HFFc6 (cell line): Measurements from ENCODE around the gene SPEF1. TPM values are rescaled to one million over a fixed set of nuclear protein-coding genes. Genes with fewer than 3 reads are reported as not detected.
A peak's percentile ranks its signal among the peaks of the same experiment; 100 is the strongest.
"Not testable (repeated sequence)": the region's sequence is repeated elsewhere in the genome, so short reads cannot be mapped to it uniquely, and the experiment has no call there.

ENCODE experiments used
- DNase-seq: peaks from one replicate; pipeline ENCODE4 v3.0.0-alpha.2; 2018
- H3K27ac Mint-ChIP-seq: 2 replicates; pipeline ENCODE4 v1.8.0; 2020; ENCODE audit warnings: mild to moderate bottlenecking, mixed read lengths
- H3K27me3 Mint-ChIP-seq: 2 replicates; pipeline ENCODE4 v1.8.0; 2021; ENCODE audit warnings: mild to moderate bottlenecking, moderate library complexity, mixed read lengths; ENCODE audit not compliant: insufficient read depth
- H3K36me3 Mint-ChIP-seq: 2 replicates; pipeline ENCODE4 v1.8.0; 2021; ENCODE audit warnings: low read depth, mixed read lengths
- H3K4me1 Mint-ChIP-seq: 2 replicates; pipeline ENCODE4 v1.8.0; 2020; ENCODE audit warnings: low read depth, mixed read lengths
- H3K4me3 Mint-ChIP-seq: 2 replicates; pipeline ENCODE4 v1.8.0; 2020; ENCODE audit warnings: mild to moderate bottlenecking, moderate library complexity, mixed read lengths
- H3K9me3 Mint-ChIP-seq: 2 replicates; pipeline ENCODE4 v1.8.0; 2020; ENCODE audit warnings: mild to moderate bottlenecking, mixed read lengths
- total RNA-seq, 6 experiments: library from RNA; stranded (reverse); fragmentation: NEBNext Ultra II Directional; extraction: Animal tissue kit (Norgen Biotek cat#: 25700); gene quantifications; 2 replicates in 1 of 6; 3 replicates in 5 of 6; pipeline ENCODE4 v1.2.3, GENCODE V29; 2021
- TF ChIP-seq, protein P1 (sequence below): fragments of 200-600 bp; sonication (generic); IDR thresholded peaks from 2 replicates; pipeline ENCODE4 v1.5.0; 2021; ENCODE audit warnings: antibody characterized with exemption, mild to moderate bottlenecking

SPEF1 gene
- total RNA-seq, 6 experiments from 2014 or later = 0.19 to 0.48 (median 0.36) TPM; not detected in 1

GRCh38 chr20:3794701-3795420, 13.6 kb upstream of the SPEF1 start:
- peak overlapping the region; percentile 97 for H3K27ac Mint-ChIP-seq
- H3K27me3 Mint-ChIP-seq = peaks cover 4% of the 10 kb centered on the region
- H3K9me3 Mint-ChIP-seq = no peaks in the 10 kb centered on the region
- peak overlapping the region; percentile 93 for H3K4me3 Mint-ChIP-seq
- H3K4me1 Mint-ChIP-seq = peaks cover 37% of the 10 kb centered on the region
- DNase-seq = no peak
- H3K36me3 Mint-ChIP-seq = peaks cover 21% of the 10 kb centered on the region
- TF ChIP-seq, protein P1, sequence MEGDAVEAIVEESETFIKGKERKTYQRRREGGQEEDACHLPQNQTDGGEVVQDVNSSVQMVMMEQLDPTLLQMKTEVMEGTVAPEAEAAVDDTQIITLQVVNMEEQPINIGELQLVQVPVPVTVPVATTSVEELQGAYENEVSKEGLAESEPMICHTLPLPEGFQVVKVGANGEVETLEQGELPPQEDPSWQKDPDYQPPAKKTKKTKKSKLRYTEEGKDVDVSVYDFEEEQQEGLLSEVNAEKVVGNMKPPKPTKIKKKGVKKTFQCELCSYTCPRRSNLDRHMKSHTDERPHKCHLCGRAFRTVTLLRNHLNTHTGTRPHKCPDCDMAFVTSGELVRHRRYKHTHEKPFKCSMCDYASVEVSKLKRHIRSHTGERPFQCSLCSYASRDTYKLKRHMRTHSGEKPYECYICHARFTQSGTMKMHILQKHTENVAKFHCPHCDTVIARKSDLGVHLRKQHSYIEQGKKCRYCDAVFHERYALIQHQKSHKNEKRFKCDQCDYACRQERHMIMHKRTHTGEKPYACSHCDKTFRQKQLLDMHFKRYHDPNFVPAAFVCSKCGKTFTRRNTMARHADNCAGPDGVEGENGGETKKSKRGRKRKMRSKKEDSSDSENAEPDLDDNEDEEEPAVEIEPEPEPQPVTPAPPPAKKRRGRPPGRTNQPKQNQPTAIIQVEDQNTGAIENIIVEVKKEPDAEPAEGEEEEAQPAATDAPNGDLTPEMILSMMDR = no peak

DNA sequence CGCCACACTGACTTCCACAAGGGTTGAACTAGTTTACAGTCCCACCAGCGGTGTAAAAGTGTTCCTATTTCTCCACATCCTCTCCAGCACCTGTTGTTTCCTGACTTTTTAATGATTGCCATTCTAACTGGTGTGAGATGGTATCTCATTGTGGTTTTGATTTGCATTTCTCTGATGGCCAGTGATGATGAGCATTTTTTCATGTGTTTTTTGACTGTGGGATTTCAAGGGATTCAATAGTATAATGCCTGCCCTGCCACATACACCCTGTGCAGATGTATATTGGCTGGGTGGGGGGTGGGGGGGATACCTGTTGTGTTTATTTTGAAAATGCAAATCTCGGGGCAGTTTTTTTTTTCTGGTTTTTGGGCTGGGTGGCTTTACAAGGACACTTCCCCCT, 12.9 kb upstream of the SPEF1 start:
- H3K9me3 Mint-ChIP-seq, H3K4me3 Mint-ChIP-seq, H3K27ac Mint-ChIP-seq, DNase-seq, H3K27me3 Mint-ChIP-seq: not testable (repeated sequence)
- peaks cover 33% of the 10 kb centered on the region for H3K4me1 Mint-ChIP-seq
- H3K36me3 Mint-ChIP-seq = peaks cover 18% of the 10 kb centered on the region

DNA sequence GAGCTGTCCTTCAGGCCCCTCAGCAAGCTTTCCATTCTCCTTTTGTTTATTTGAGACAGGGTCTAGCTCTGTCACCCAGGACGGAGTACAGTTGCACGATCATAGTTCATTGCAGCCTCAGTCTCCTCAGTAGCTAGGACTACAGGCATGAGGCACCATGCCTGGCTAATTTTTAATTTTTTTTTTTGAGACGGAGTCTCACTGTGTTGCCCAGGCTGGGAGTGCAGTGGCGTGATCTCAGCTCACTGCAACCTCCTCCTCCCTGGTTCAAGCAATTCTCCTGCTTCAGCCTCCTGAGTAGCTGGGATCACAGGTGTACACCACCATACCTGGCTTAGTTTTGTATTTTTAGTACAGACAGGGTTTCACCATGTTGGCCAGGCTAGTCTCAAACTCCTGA, 8.0 kb upstream of the SPEF1 start:
- peaks cover 30% of the 10 kb centered on the region for H3K4me1 Mint-ChIP-seq
- DNase-seq, H3K27me3 Mint-ChIP-seq, H3K4me3 Mint-ChIP-seq, H3K9me3 Mint-ChIP-seq, H3K27ac Mint-ChIP-seq: not testable (repeated sequence)
- peaks cover 11% of the 10 kb centered on the region for H3K36me3 Mint-ChIP-seq

DNA sequence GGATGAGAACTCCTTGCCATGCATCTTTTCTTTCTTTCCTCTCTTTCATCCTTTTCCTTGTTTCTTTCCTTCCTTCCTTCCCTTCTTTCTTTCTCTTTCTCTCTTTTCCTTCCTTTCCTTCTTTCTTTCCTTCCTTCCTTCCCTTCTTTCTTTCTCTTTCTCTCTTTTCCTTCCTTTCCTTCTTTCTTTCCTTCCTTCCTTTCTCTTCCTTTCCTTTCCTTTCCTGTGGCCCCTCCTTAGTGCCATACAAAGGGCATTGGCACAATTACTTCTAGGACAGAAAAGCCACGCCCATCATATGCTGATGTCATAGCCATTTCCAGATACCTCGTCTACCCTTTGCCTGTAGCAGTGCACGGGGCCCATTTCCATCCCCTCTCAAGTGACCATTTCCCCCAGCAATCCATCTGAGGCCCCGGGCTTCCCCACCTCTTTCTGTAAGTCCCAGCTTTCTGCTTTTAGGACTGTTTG, 7.5 kb upstream of the SPEF1 start:
- H3K4me1 Mint-ChIP-seq = peaks cover 31% of the 10 kb centered on the region
- H3K27ac Mint-ChIP-seq = no peak overlapping the region; the same call in 1 of the 2 replicates
- peaks cover 11% of the 10 kb centered on the region for H3K36me3 Mint-ChIP-seq
- H3K27me3 Mint-ChIP-seq = peaks cover 2% of the 10 kb centered on the region
- H3K9me3 Mint-ChIP-seq = no peaks in the 10 kb centered on the region
- H3K4me3 Mint-ChIP-seq = peak overlapping the region; percentile 28; the same call in 1 of the 2 replicates
- TF ChIP-seq, protein P1 = no peak
- no peak for DNase-seq

- H3K36me3 Mint-ChIP-seq = peaks cover 11% of the 10 kb centered on the region
- H3K9me3 Mint-ChIP-seq = no peaks in the 10 kb centered on the region
- peak overlapping the region; percentile 71 for H3K4me3 Mint-ChIP-seq
- peaks cover 37% of the 10 kb centered on the region for H3K4me1 Mint-ChIP-seq
- H3K27me3 Mint-ChIP-seq = peaks cover 2% of the 10 kb centered on the region
- H3K27ac Mint-ChIP-seq = no peak overlapping the region
- no peak for DNase-seq
- TF ChIP-seq, protein P1 = no peak
These were observed 6.2 kb upstream of the SPEF1 start for GRCh38 chr20:3787324-3788014.

DNA sequence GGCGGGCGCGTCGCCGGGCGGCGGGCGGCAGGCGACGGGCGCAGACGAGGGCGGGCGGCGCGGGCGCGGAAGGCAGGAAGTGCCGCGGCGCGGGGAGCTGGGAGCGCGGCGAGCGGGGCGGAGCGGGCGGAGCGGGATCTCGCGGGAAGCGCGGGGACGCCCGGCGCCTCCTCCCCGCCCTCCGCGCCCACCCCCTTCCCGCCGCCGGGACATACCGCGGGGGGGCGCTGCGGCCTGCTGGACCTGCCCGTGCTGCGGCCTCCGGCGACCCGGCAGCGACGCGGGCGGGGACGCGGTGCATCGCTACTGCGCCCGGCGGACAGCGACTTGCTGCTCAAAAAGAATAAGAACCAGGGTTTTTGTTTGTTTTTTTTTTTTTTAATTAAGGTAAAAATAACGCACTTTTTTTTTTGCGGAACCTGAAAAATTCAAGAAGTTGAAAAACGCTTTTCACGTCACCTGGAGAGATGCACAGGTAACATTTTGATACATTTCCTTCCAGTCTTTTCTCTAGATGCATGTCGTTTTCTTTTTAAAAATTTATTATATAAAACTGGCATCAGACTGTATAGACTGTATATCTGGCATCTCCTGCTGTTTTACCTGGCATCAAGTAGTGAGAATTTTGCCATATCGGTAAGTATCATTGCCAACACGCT, 5.5 kb upstream of the SPEF1 start, which contains the start of gene CENPB:
TSS of gene CENPB (minus strand) at position 76 of the 659 bp plus-strand sequence. CDS start 257 bp downstream, outside the sequence.
- no peaks in the 10 kb centered on the region for H3K9me3 Mint-ChIP-seq
- H3K36me3 Mint-ChIP-seq = peaks cover 11% of the 10 kb centered on the region
- H3K27me3 Mint-ChIP-seq = peaks cover 2% of the 10 kb centered on the region
- TF ChIP-seq, protein P1 = peak; percentile 88
- peak; percentile 73 for DNase-seq
- H3K4me1 Mint-ChIP-seq = peaks cover 37% of the 10 kb centered on the region
- H3K27ac Mint-ChIP-seq = peak within 1 kb of the TSS; percentile 83
- peak within 1 kb of the TSS; percentile 89 for H3K4me3 Mint-ChIP-seq
